Thoracic aorta (tissue), 2 donors: ENCODE measurements around the gene IGF1R. TPM values are rescaled to one million over a fixed set of nuclear protein-coding genes. Genes with fewer than 3 reads are reported as not detected.
A peak's percentile ranks its signal among the peaks of the same experiment; 100 is the strongest.

Experiments
- ATAC-seq: fragments of 150-250 bp; one replicate; pipeline ENCODE4 v1.8.0; 2017; ENCODE audit warnings: low read depth; ENCODE audit not compliant: insufficient number of reproducible peaks, low FRiP score
- DNase-seq: peaks from one replicate; pipeline ENCODE4 v3.0.0-alpha.2; 2020; ENCODE audit warnings: low spot score
- H3K27ac ChIP-seq, 2 donors: fragments of 200-600 bp; sonication (generic); 1 replicate in 1 of 2; 2 replicates in 1 of 2; pipeline ENCODE4 v1.5.1; 2016; ENCODE audit warnings: mild to moderate bottlenecking in 2 of 2, moderate library complexity in 2 of 2
- H3K27me3 ChIP-seq: fragments of 200-600 bp; sonication (generic); replicated peaks from 2 replicates; pipeline ENCODE4 v1.6.0; 2016; ENCODE audit warnings: mild to moderate bottlenecking; ENCODE audit not compliant: insufficient read depth
- H3K36me3 ChIP-seq: fragments of 200-600 bp; sonication (generic); one replicate; pipeline ENCODE4 v1.5.1; 2016
- H3K4me1 ChIP-seq, 2 donors: fragments of 200-600 bp; sonication (generic); 1 replicate in 1 of 2; 2 replicates in 1 of 2; pipeline versions ENCODE4 v1.5.1 to v1.6.0; 2016; ENCODE audit warnings: low read depth in 2 of 2, mild to moderate bottlenecking in 1 of 2; ENCODE audit not compliant: control insufficient read depth in 1 of 2
- H3K4me3 ChIP-seq: fragments of 200-600 bp; sonication (generic); 2 replicates; pipeline ENCODE4 v1.5.1; 2016; ENCODE audit warnings: mild to moderate bottlenecking
- H3K9me3 ChIP-seq: fragments of 200-600 bp; sonication (generic); 2 replicates; pipeline ENCODE4 v1.5.1; 2016
- total RNA-seq, 2 donors: library from RNA; depleted of rRNA; stranded (reverse); fragments of >200 nt; gene quantifications; one replicate each; pipeline versions ENCODE4 v1.1.0 to v1.2.3, GENCODE V29; 2016
- TF ChIP-seq, protein P1 (sequence below): fragments of 200-600 bp; sonication (generic); IDR thresholded peaks from one replicate; pipeline ENCODE4 v1.5.1; 2019; ENCODE audit warnings: antibody characterized with exemption

Gene IGF1R
- total RNA-seq, 2 donors from 2014 or later, result 127 to 159 TPM

DNA sequence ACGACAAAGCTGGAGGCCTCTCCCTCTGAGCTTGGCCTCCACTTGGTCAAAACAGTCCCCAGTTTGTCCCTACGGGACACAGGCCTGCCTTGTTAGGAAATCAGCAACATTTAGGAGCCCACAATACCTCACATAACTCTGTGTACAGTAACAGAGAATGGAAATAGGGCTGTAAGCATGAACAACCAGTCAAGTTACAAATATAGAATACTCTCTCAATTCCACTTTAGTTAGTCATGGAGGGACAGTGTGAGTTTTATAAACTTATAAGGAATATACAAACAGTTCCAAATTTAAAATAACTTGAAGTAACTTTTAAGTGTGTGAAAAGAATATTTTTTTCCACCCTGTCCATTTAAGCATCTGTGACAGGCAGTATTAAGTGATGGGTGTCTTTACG is 229.8 kb downstream of the IGF1R start:
- ATAC-seq (peak; percentile 78), DNase-seq (no peak)
- Histone ChIP-seq H3K27me3 (no peaks in the 10 kb centered on the region), H3K9me3 (no peaks in the 10 kb centered on the region), H3K4me3 (no peak overlapping the region), H3K36me3 (no peaks in the 10 kb centered on the region), H3K4me1 (peaks cover 57 to 88% of the 10 kb centered on the region in 2 donors), H3K27ac (peak overlapping the region; percentile 82 to 91)
- TF ChIP-seq, protein P1, sequence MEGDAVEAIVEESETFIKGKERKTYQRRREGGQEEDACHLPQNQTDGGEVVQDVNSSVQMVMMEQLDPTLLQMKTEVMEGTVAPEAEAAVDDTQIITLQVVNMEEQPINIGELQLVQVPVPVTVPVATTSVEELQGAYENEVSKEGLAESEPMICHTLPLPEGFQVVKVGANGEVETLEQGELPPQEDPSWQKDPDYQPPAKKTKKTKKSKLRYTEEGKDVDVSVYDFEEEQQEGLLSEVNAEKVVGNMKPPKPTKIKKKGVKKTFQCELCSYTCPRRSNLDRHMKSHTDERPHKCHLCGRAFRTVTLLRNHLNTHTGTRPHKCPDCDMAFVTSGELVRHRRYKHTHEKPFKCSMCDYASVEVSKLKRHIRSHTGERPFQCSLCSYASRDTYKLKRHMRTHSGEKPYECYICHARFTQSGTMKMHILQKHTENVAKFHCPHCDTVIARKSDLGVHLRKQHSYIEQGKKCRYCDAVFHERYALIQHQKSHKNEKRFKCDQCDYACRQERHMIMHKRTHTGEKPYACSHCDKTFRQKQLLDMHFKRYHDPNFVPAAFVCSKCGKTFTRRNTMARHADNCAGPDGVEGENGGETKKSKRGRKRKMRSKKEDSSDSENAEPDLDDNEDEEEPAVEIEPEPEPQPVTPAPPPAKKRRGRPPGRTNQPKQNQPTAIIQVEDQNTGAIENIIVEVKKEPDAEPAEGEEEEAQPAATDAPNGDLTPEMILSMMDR, result no peak

DNA sequence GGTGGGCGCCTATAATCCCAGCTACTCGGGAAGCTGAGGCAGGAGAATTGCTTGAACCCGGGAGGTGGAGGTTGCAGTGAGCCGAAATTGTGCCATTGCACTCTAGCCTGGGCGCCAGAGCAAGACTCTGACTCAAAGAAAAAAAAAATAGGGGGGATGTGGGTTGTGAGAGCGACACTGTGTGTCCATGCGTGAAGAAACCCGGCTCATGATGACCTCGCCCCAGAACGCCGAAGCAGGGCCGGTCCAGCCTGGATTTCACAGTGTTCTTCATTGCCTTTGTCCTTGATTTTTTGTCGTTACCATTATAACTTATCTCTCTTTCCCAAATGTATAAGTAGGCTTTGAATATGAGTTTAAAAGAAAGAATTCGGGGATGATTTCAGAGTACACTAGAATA is 230.5 kb downstream of the IGF1R start:
- DNase-seq (no peak), ATAC-seq (no peak)
- Histone ChIP-seq H3K36me3 (no peaks in the 10 kb centered on the region), H3K27me3 (no peaks in the 10 kb centered on the region), H3K4me1 (peaks cover 54 to 88% of the 10 kb centered on the region in 2 donors), H3K9me3 (no peaks in the 10 kb centered on the region), H3K27ac (peak overlapping the region; percentile 82 to 89), H3K4me3 (no peak overlapping the region)
- TF ChIP-seq, protein P1, result no peak

GRCh38 chr15:98881526-98882520 is 233.5 kb downstream of the IGF1R start:
- DNase-seq (no peak), ATAC-seq (no peak)
- no peaks in the 10 kb centered on the region for H3K27me3 ChIP-seq
- H3K4me1 ChIP-seq, result peaks cover 38 to 87% of the 10 kb centered on the region in 2 donors
- no peaks in the 10 kb centered on the region for H3K36me3 ChIP-seq
- TF ChIP-seq, protein P1, result peak; percentile 49
- H3K4me3 ChIP-seq, result no peak overlapping the region
- H3K9me3 ChIP-seq, result no peaks in the 10 kb centered on the region
- peak overlapping the region; percentile 79 to 90 for H3K27ac ChIP-seq

GRCh38 chr15:98883478-98883877 is 235.1 kb downstream of the IGF1R start:
- Histone ChIP-seq H3K4me1 (peaks cover 28 to 79% of the 10 kb centered on the region in 2 donors), H3K27me3 (no peaks in the 10 kb centered on the region), H3K4me3 (no peak overlapping the region), H3K9me3 (no peaks in the 10 kb centered on the region), H3K27ac (peak overlapping the region; percentile 79 to 90), H3K36me3 (no peaks in the 10 kb centered on the region)
- DNase-seq (no peak), ATAC-seq (no peak)
- TF ChIP-seq, protein P1, result no peak

GRCh38 chr15:98884894-98885293 is 236.6 kb downstream of the IGF1R start:
- TF ChIP-seq, protein P1, result no peak
- Histone ChIP-seq H3K9me3 (no peaks in the 10 kb centered on the region), H3K27me3 (no peaks in the 10 kb centered on the region), H3K36me3 (no peaks in the 10 kb centered on the region), H3K4me1 (peaks cover 25 to 85% of the 10 kb centered on the region in 2 donors), H3K4me3 (no peak overlapping the region), H3K27ac (peak overlapping the region; percentile 79 to 90)
- DNase-seq (no peak), ATAC-seq (no peak)
